H1 (cell line): ENCODE data around the gene RFNG. TPM values are rescaled to one million over a fixed set of nuclear protein-coding genes. Genes with fewer than 3 reads are reported as not detected.

Source experiments
- CTCF ChIA-PET: fragments of 300-600 bp; sonication (Branson Sonifier 250); formaldehyde crosslinking; loops from one replicate; lab custom pipeline; 2021; ENCODE audit not compliant: partially characterized antibody; lab: Charles Lee
- POLR2A ChIA-PET: fragments of 300-600 bp; sonication (Branson Sonifier 250); formaldehyde crosslinking; loops from one replicate; lab custom pipeline; 2021; ENCODE audit warnings: inconsistent platforms; ENCODE audit not compliant: partially characterized antibody; lab: Charles Lee
- DNase-seq, 2 experiments: peaks; one replicate each; pipeline versions ENCODE4 v3.0.0 to v3.0.0-alpha.2; 2010 to 2022; ENCODE audit warnings: low spot score in 2 of 2, low read depth in 1 of 2, mixed read lengths in 1 of 2
- FAIRE-seq: peaks from 2 replicates; lab custom pipeline; 2011; peaks lifted over from hg19 to GRCh38; lab: Jason Lieb, UNC
- H2AFZ ChIP-seq: 2 replicates; pipeline ENCODE4 v1.8.1; 2012; ENCODE audit warnings: low read length, inconsistent platforms
- H2AK5ac ChIP-seq: 2 replicates; pipeline ENCODE4 v1.6.1; 2013; ENCODE audit warnings: low read depth, low read length
- H2BK120ac ChIP-seq: replicated peaks from 2 replicates; pipeline ENCODE3; 2013; ENCODE audit warnings: low read depth, low read length, inconsistent platforms
- H2BK12ac ChIP-seq: 2 replicates; pipeline ENCODE4 v1.6.1; 2013; ENCODE audit warnings: low read depth, low read length
- H2BK15ac ChIP-seq: 2 replicates; pipeline ENCODE4 v1.6.1; 2013; ENCODE audit warnings: low read length
- H2BK20ac ChIP-seq: 2 replicates; pipeline ENCODE4 v1.6.1; 2013; ENCODE audit warnings: low read length
- H2BK5ac ChIP-seq: 2 replicates; pipeline ENCODE4 v1.6.1; 2013; ENCODE audit warnings: low read depth, low read length
- H3K14ac ChIP-seq: 2 replicates; pipeline ENCODE4 v1.6.1; 2013; ENCODE audit warnings: inconsistent platforms; ENCODE audit not compliant: insufficient read length
- H3K18ac ChIP-seq: 2 replicates; pipeline ENCODE4 v1.6.1; 2013; ENCODE audit warnings: low read length; ENCODE audit errors: extremely low read depth
- H3K23ac ChIP-seq: 2 replicates; pipeline ENCODE4 v1.6.1; 2013; ENCODE audit warnings: inconsistent platforms; ENCODE audit not compliant: insufficient read length
- H3K23me2 ChIP-seq: 2 replicates; pipeline ENCODE4 v1.6.1; 2013; ENCODE audit warnings: low read depth, low read length
- H3K27ac ChIP-seq: 2 replicates; pipeline ENCODE4 v1.6.1; 2011; ENCODE audit warnings: low read depth, low read length, inconsistent platforms
- H3K27me3 ChIP-seq, 4 experiments: replicated peaks in 1 of 4; 1 replicate in 1 of 4; 2 replicates in 3 of 4; pipeline versions ENCODE4 v1.6.1 to v1.8.1; 2011 to 2013; ENCODE audit warnings: low read length in 3 of 4, mild to moderate bottlenecking in 3 of 4, inconsistent platforms in 2 of 4, mixed read lengths in 2 of 4, moderate library complexity in 1 of 4; ENCODE audit not compliant: control insufficient read depth in 3 of 4, insufficient read depth in 3 of 4; ENCODE audit errors: extremely low read depth in 1 of 4
- H3K36me3 ChIP-seq, 4 experiments: 2 replicates each; pipeline versions ENCODE4 v1.6.1 to v1.8.1; 2011 to 2013; ENCODE audit warnings: mild to moderate bottlenecking in 4 of 4, low read length in 3 of 4, moderate library complexity in 2 of 4, control low read depth in 1 of 4, inconsistent platforms in 1 of 4; ENCODE audit not compliant: insufficient read depth in 4 of 4, control insufficient read depth in 2 of 4
- H3K4ac ChIP-seq: replicated peaks from 2 replicates; pipeline ENCODE3; 2013; ENCODE audit warnings: low read length, low read depth, mixed read lengths, inconsistent platforms; ENCODE audit not compliant: insufficient read length
- H3K4me1 ChIP-seq, 4 experiments: replicated peaks in 1 of 4; 1 replicate in 1 of 4; 2 replicates in 3 of 4; pipeline versions ENCODE4 v1.6.1 to v1.8.1; 2011 to 2013; ENCODE audit warnings: low read length in 3 of 4, inconsistent platforms in 2 of 4, mixed read lengths in 1 of 4; ENCODE audit not compliant: insufficient read depth in 4 of 4, control insufficient read depth in 3 of 4
- H3K4me2 ChIP-seq, 2 experiments: 2 replicates each; pipeline versions ENCODE4 v1.6.1 to v1.8.1; 2011 to 2013; ENCODE audit warnings: low read depth in 2 of 2, low read length in 2 of 2, control low read depth in 1 of 2, inconsistent platforms in 1 of 2, mild to moderate bottlenecking in 1 of 2; ENCODE audit not compliant: insufficient read depth in 1 of 2
- H3K4me3 ChIP-seq, 4 experiments: fragments of 200-600, 300-600 bp in 1 of 4; sonication (generic), shearing (Covaris generic), sonication (Bioruptor Twin) in 1 of 4; 2 replicates each; pipeline versions ENCODE4 v1.5.1 to v1.8.1; 2011 to 2016; ENCODE audit warnings: low read length in 4 of 4, low read depth in 3 of 4, control low read depth in 2 of 4, inconsistent platforms in 2 of 4, mild to moderate bottlenecking in 2 of 4, mixed read lengths in 1 of 4, moderate library complexity in 1 of 4; ENCODE audit not compliant: insufficient read depth in 2 of 4; ENCODE audit errors: extremely low read depth in 1 of 4
- H3K56ac ChIP-seq: replicated peaks from 2 replicates; pipeline ENCODE3; 2013; ENCODE audit warnings: low read depth, mild to moderate bottlenecking, mixed read lengths, low read length, inconsistent platforms; ENCODE audit not compliant: insufficient read length
- H3K79me1 ChIP-seq: 2 replicates; pipeline ENCODE4 v1.6.1; 2013; ENCODE audit warnings: low read depth, low read length, control low read depth
- H3K79me2 ChIP-seq, 2 experiments: 2 replicates each; pipeline versions ENCODE4 v1.6.1 to v1.8.1; 2012 to 2013; ENCODE audit warnings: low read length in 2 of 2, mild to moderate bottlenecking in 2 of 2, inconsistent platforms in 1 of 2; ENCODE audit not compliant: insufficient read depth in 2 of 2, control insufficient read depth in 1 of 2
- H3K9ac ChIP-seq, 4 experiments: replicated peaks in 1 of 4; 1 replicate in 1 of 4; 2 replicates in 3 of 4; pipeline versions ENCODE4 v1.6.1 to v1.8.1; 2011 to 2013; ENCODE audit warnings: low read depth in 3 of 4, low read length in 3 of 4, control low read depth in 2 of 4, mild to moderate bottlenecking in 2 of 4, moderate library complexity in 2 of 4, inconsistent platforms in 1 of 4; ENCODE audit errors: extremely low read depth in 1 of 4
- H3K9me3 ChIP-seq, 2 experiments: 2 replicates each; pipeline versions ENCODE4 v1.6.1 to v1.8.1; 2012 to 2013; ENCODE audit warnings: mild to moderate bottlenecking in 2 of 2, moderate library complexity in 2 of 2, control low read depth in 1 of 2, inconsistent platforms in 1 of 2, low read depth in 1 of 2, low read length in 1 of 2, mixed read lengths in 1 of 2; ENCODE audit not compliant: insufficient read depth in 2 of 2
- H4K20me1 ChIP-seq, 2 experiments: replicated peaks in 1 of 2; 2 replicates each; pipeline versions ENCODE3 to v1.8.1; 2011 to 2013; ENCODE audit warnings: inconsistent platforms in 2 of 2, low read length in 2 of 2, mild to moderate bottlenecking in 1 of 2; ENCODE audit not compliant: insufficient read depth in 2 of 2, control insufficient read depth in 1 of 2
- H4K5ac ChIP-seq: 2 replicates; pipeline ENCODE4 v1.6.1; 2013; ENCODE audit warnings: low read length, low read depth, mixed read lengths, inconsistent platforms; ENCODE audit not compliant: insufficient read length
- H4K8ac ChIP-seq: 2 replicates; pipeline ENCODE4 v1.8.0; 2013; ENCODE audit warnings: mild to moderate bottlenecking, moderate library complexity, low read length, inconsistent platforms; ENCODE audit not compliant: insufficient read depth; ENCODE audit errors: extremely low read depth
- H4K91ac ChIP-seq: replicated peaks from 2 replicates; pipeline ENCODE3; 2013; ENCODE audit warnings: low read length, mixed read lengths, inconsistent platforms; ENCODE audit not compliant: insufficient read length
- MAX ChIP-seq: IDR thresholded peaks from 2 replicates; pipeline ENCODE4 v1.6.1; 2012; ENCODE audit warnings: inconsistent platforms
- WGBS, 2 experiments: shearing (Covaris generic) in 1 of 2; methylation state at CpG; one replicate each; pipeline versions ENCODE4 v1.1.6 to v1.1.7; 2013 to 2015; ENCODE audit warnings: low lambda C conversion rate in 2 of 2, mixed read lengths in 2 of 2, inconsistent platforms in 1 of 2, low coverage in 1 of 2, missing lambda C conversion rate in 1 of 2; ENCODE audit not compliant: insufficient replicate concordance in 2 of 2, insufficient coverage in 1 of 2, insufficient read length in 1 of 2; ENCODE audit errors: extremely low coverage in 1 of 2, missing lambda C conversion rate in 1 of 2; 5-methylcytosine and 5-hydroxymethylcytosine counted together
- polyA plus RNA-seq, 7 experiments: library from polyadenylated mRNA; depleted of rRNA in 3 of 7; stranded (reverse) in 5 of 7; unstranded in 2 of 7; fragments of >200 nt in 5 of 7; fragments of 200-250 nt in 2 of 7; gene quantifications; 1 replicate in 5 of 7; 2 replicates in 1 of 7; 4 replicates in 1 of 7; pipeline versions ENCODE4 v1.2.1 to v1.2.3, GENCODE V29; 2011 to 2013; ENCODE audit warnings: missing spikeins in 2 of 7, mixed read lengths in 2 of 7
- total RNA-seq: library from RNA; stranded (reverse); fragmentation: NEBNext Ultra II Directional; extraction: Animal tissue kit (Norgen Biotek cat#: 25700); gene quantifications from 2 replicates; pipeline ENCODE4 v1.2.1, GENCODE V29; 2021

Gene RFNG
- total and polyA plus RNA-seq, 2 of the 8 experiments (the other 6 are each of a cell fraction or from before 2014, with no cell fraction given) = 26.7 to 28.4 TPM

- CTCF ChIA-PET = no interaction called here
- H2BK5ac ChIP-seq = no peak overlapping the region
- no peaks in the 10 kb centered on the region for H3K9me3 ChIP-seq
Observed at GRCh38 chr17:82046903-82047302, 4.7 kb downstream of the RFNG start.

More at GRCh38 chr17:82046903-82047302, 4.7 kb downstream of the RFNG start:
- H3K56ac ChIP-seq = no peak overlapping the region
- H3K18ac ChIP-seq = no peak overlapping the region
- H4K20me1 ChIP-seq = peaks cover 0 to 8% of the 10 kb centered on the region in 2 experiments
- no peak overlapping the region for H3K14ac ChIP-seq
- no peak overlapping the region for H4K91ac ChIP-seq
- H3K27me3 ChIP-seq = peaks cover 0 to 4% (median 0%) of the 10 kb centered on the region in 4 experiments; a peak in 1 of 7 replicates
- H3K9ac ChIP-seq = no peak overlapping the region
- H3K79me2 ChIP-seq = no peaks in the 10 kb centered on the region
- no peaks in the 10 kb centered on the region; the same call in 1 of the 2 replicates for H3K79me1 ChIP-seq
- H2BK120ac ChIP-seq = no peak overlapping the region
- H3K4me2 ChIP-seq = no peak overlapping the region
- TF ChIP-seq MAX = no peak
- H3K27ac ChIP-seq = no peak overlapping the region
- no peak overlapping the region for H3K4ac ChIP-seq
- H2BK20ac ChIP-seq = no peak overlapping the region
- 92% methylated on average over 21 of the region's 21 CpGs; no CpG with 5 or more reads in 1 of the 2 experiments for WGBS, 2 experiments
- H2AK5ac ChIP-seq = no peak overlapping the region
- H3K36me3 ChIP-seq = peaks cover 0 to 8% (median 2%) of the 10 kb centered on the region in 4 experiments; a peak in 3 of 8 replicates
- H2BK15ac ChIP-seq = no peak overlapping the region
- H4K5ac ChIP-seq = no peak overlapping the region
- H3K23ac ChIP-seq = no peak overlapping the region
- H2AFZ ChIP-seq = no peak overlapping the region
- DNase-seq (no peak), FAIRE-seq (no peak)
- no peak overlapping the region for H4K8ac ChIP-seq
- H3K23me2 ChIP-seq = peaks cover 3% of the 10 kb centered on the region; the same call in 1 of the 2 replicates
- no peak overlapping the region for H3K4me3 ChIP-seq
- no peak overlapping the region for H2BK12ac ChIP-seq
- H3K4me1 ChIP-seq = peaks cover 0 to 19% (median 10%) of the 10 kb centered on the region in 4 experiments; a peak in 5 of 7 replicates
- POLR2A ChIA-PET = interaction anchor here (0.9 kb wide), 1 partner anchor 9 kb away, joined by 3 read pairs; no protein-coding TSS in a partner anchor
